Upper lobe of left lung (tissue), 4 donors: ENCODE data around the gene MLN.

Experiments used
- CTCF ChIP-seq, 6 experiments: fragments of 450-650 bp in 4 of 6; fragments of 200-600 bp in 2 of 6; sonication (generic) in 2 of 6; IDR thresholded peaks; one replicate each; pipeline ENCODE4 v1.5.1; 2016 to 2019; ENCODE audit warnings: antibody characterized with exemption in 6 of 6
- POLR2A ChIP-seq, 4 donors: fragments of 450-650 bp; IDR thresholded peaks; one replicate each; pipeline ENCODE4 v1.5.1; 2016 to 2017; ENCODE audit warnings: antibody characterized with exemption in 4 of 4, mild to moderate bottlenecking in 2 of 4

GRCh38 chr6:33847078-33847477 is 43.3 kb upstream of the MLN start:
- TF ChIP-seq CTCF (IDR thresholded peaks at IDR 0.05) (no peak), POLR2A (IDR thresholded peaks at IDR 0.05) (no peak)
